ENCODE data around the gene CHMP2A.

DNA sequence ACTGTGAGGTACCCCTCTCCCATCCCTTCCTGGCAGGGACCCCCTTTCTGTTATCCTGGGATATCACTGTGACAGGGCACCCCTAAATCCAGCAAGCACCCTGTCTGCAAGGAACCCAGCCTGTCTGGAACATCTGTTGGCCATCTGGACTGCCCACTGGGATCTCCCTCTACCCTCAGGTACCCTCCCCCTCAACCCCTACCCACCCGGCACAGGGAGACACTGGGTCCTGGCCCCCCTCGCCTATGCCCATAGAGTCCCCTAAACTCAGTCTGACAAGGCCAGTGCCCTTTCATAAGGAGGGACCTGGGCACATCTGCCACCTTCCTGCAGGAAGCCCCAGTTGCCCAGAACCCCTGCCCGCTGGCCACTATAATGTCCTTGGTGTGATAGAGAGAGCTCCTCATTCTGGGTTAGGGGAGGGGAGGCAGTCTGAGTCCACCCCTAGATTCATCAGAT is 40.3 kb downstream of the CHMP2A start:
- TF ChIP-seq, protein P1, sequence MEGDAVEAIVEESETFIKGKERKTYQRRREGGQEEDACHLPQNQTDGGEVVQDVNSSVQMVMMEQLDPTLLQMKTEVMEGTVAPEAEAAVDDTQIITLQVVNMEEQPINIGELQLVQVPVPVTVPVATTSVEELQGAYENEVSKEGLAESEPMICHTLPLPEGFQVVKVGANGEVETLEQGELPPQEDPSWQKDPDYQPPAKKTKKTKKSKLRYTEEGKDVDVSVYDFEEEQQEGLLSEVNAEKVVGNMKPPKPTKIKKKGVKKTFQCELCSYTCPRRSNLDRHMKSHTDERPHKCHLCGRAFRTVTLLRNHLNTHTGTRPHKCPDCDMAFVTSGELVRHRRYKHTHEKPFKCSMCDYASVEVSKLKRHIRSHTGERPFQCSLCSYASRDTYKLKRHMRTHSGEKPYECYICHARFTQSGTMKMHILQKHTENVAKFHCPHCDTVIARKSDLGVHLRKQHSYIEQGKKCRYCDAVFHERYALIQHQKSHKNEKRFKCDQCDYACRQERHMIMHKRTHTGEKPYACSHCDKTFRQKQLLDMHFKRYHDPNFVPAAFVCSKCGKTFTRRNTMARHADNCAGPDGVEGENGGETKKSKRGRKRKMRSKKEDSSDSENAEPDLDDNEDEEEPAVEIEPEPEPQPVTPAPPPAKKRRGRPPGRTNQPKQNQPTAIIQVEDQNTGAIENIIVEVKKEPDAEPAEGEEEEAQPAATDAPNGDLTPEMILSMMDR (IDR thresholded peaks at IDR 0.05; ENCODE audit: insufficient read depth, low read length): no peak
- TF ChIP-seq POLR2AphosphoS5 (IDR thresholded peaks at IDR 0.05; ENCODE audit: low read depth) (no peak), GABPA (IDR thresholded peaks at IDR 0.05; ENCODE audit: low read depth) (no peak), SPI1 (IDR thresholded peaks at IDR 0.05; ENCODE audit: borderline replicate concordance, low read depth) (no peak)
- TF ChIP-seq, protein P2, sequence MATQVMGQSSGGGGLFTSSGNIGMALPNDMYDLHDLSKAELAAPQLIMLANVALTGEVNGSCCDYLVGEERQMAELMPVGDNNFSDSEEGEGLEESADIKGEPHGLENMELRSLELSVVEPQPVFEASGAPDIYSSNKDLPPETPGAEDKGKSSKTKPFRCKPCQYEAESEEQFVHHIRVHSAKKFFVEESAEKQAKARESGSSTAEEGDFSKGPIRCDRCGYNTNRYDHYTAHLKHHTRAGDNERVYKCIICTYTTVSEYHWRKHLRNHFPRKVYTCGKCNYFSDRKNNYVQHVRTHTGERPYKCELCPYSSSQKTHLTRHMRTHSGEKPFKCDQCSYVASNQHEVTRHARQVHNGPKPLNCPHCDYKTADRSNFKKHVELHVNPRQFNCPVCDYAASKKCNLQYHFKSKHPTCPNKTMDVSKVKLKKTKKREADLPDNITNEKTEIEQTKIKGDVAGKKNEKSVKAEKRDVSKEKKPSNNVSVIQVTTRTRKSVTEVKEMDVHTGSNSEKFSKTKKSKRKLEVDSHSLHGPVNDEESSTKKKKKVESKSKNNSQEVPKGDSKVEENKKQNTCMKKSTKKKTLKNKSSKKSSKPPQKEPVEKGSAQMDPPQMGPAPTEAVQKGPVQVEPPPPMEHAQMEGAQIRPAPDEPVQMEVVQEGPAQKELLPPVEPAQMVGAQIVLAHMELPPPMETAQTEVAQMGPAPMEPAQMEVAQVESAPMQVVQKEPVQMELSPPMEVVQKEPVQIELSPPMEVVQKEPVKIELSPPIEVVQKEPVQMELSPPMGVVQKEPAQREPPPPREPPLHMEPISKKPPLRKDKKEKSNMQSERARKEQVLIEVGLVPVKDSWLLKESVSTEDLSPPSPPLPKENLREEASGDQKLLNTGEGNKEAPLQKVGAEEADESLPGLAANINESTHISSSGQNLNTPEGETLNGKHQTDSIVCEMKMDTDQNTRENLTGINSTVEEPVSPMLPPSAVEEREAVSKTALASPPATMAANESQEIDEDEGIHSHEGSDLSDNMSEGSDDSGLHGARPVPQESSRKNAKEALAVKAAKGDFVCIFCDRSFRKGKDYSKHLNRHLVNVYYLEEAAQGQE (IDR thresholded peaks at IDR 0.05; ENCODE audit: insufficient replicate concordance, low read depth): no peak
